D721Med (cell line): ENCODE results near the gene SPEN.
"Not testable (repeated sequence)": the region's sequence is repeated elsewhere in the genome, so short reads cannot be mapped to it uniquely, and the experiment has no call there.

ENCODE experiments used
- DNase-seq: peaks from one replicate; pipeline ENCODE4 v3.0.0; 2011; ENCODE audit warnings: low spot score; ENCODE audit not compliant: insufficient read length
- FAIRE-seq: peaks from 2 replicates; lab custom pipeline; 2011; peaks lifted over from hg19 to GRCh38; lab: Jason Lieb, UNC
- CTCF ChIP-seq: IDR thresholded peaks from 2 replicates; pipeline ENCODE4 v1.5.1; 2012; ENCODE audit warnings: mild to moderate bottlenecking, control low read depth; ENCODE audit not compliant: insufficient read depth; ENCODE audit errors: missing control alignments

The SPEN gene

GRCh38 chr1:15882665-15883064, 35.2 kb downstream of the SPEN start:
- DNase-seq = no peak

GRCh38 chr1:15883326-15883725, 35.8 kb downstream of the SPEN start:
- FAIRE-seq = no peak
- TF ChIP-seq CTCF = no peak
- no peak for DNase-seq

More at GRCh38 chr1:15882665-15883064, 35.2 kb downstream of the SPEN start:
- FAIRE-seq = no peak
- no peak for TF ChIP-seq CTCF

GRCh38 chr1:15884477-15884876, 37.0 kb downstream of the SPEN start:
- no peak for TF ChIP-seq CTCF
- no peak for DNase-seq
- no peak for FAIRE-seq

- FAIRE-seq (no peak), DNase-seq (no peak)
- no peak for TF ChIP-seq CTCF
These were observed 37.8 kb downstream of the SPEN start for GRCh38 chr1:15885269-15885668.

GRCh38 chr1:15885701-15886610, 38.4 kb downstream of the SPEN start:
- TF ChIP-seq CTCF = no peak
- DNase-seq (no peak), FAIRE-seq (no peak)

GRCh38 chr1:15886611-15887167, 39.2 kb downstream of the SPEN start:
- FAIRE-seq = no peak
- no peak for TF ChIP-seq CTCF
- no peak for DNase-seq

GRCh38 chr1:15892857-15893599, 45.5 kb downstream of the SPEN start:
- DNase-seq, FAIRE-seq: not testable (repeated sequence)
